Renal cortical epithelial cell (primary cell): ENCODE results near the gene MATN1. TPM values are rescaled to one million over a fixed set of nuclear protein-coding genes. Genes with fewer than 3 reads are reported as not detected.
A peak's percentile ranks its signal among the peaks of the same experiment; 100 is the strongest.

Experiments used
- DNase-seq: peaks from one replicate; pipeline ENCODE4 v3.0.0-alpha.2; 2011; ENCODE audit warnings: low read depth
- total RNA-seq: library from RNA; depleted of rRNA; stranded (reverse); fragments of >200 nt; gene quantifications from 2 replicates; pipeline ENCODE4 v1.2.3, GENCODE V29; 2014

The MATN1 gene
- total RNA-seq, 1 donor from 2014 or later: not detected

GRCh38 chr1:30745834-30746208 lies 22.4 kb upstream of the MATN1 start:
- no peak for DNase-seq

GRCh38 chr1:30745156-30745833 lies 21.9 kb upstream of the MATN1 start:
- DNase-seq: no peak

GRCh38 chr1:30744060-30744756 lies 20.8 kb upstream of the MATN1 start:
- DNase-seq: no peak

GRCh38 chr1:30743584-30744059 lies 20.2 kb upstream of the MATN1 start:
- no peak for DNase-seq

- no peak for DNase-seq
Observed at GRCh38 chr1:30742963-30743559, 19.7 kb upstream of the MATN1 start.

- DNase-seq: no peak
Observed at GRCh38 chr1:30742300-30742962, 19.0 kb upstream of the MATN1 start.

- DNase-seq: peak; percentile 68
Observed at GRCh38 chr1:30741239-30741894, 18.0 kb upstream of the MATN1 start.

- DNase-seq: no peak
Observed at GRCh38 chr1:30740251-30741238, 17.2 kb upstream of the MATN1 start.

GRCh38 chr1:30739601-30740000 lies 16.2 kb upstream of the MATN1 start:
- no peak for DNase-seq

GRCh38 chr1:30738715-30739559 lies 15.6 kb upstream of the MATN1 start:
- no peak for DNase-seq

GRCh38 chr1:30738040-30738714 lies 14.8 kb upstream of the MATN1 start:
- DNase-seq: no peak

GRCh38 chr1:30737357-30738039 lies 14.1 kb upstream of the MATN1 start:
- no peak for DNase-seq

- DNase-seq: no peak
Observed at GRCh38 chr1:30735668-30736498, 12.5 kb upstream of the MATN1 start.

GRCh38 chr1:30735124-30735523 lies 11.7 kb upstream of the MATN1 start:
- DNase-seq: no peak

GRCh38 chr1:30734580-30734979 lies 11.2 kb upstream of the MATN1 start:
- DNase-seq: no peak

GRCh38 chr1:30734106-30734505 lies 10.7 kb upstream of the MATN1 start:
- no peak for DNase-seq

GRCh38 chr1:30733493-30733892 lies 10.1 kb upstream of the MATN1 start:
- DNase-seq: peak; percentile 41
